Measurements from ENCODE around the gene LMO7. TPM values are rescaled to one million over a fixed set of nuclear protein-coding genes. Genes with fewer than 3 reads are reported as not detected.
"Not testable (repeated sequence)": the region's sequence is repeated elsewhere in the genome, so short reads cannot be mapped to it uniquely, and the experiment has no call there.

The LMO7 gene
- total and polyA plus RNA-seq, 2 experiments from 2014 or later: 47.2 to 105 TPM

DNA sequence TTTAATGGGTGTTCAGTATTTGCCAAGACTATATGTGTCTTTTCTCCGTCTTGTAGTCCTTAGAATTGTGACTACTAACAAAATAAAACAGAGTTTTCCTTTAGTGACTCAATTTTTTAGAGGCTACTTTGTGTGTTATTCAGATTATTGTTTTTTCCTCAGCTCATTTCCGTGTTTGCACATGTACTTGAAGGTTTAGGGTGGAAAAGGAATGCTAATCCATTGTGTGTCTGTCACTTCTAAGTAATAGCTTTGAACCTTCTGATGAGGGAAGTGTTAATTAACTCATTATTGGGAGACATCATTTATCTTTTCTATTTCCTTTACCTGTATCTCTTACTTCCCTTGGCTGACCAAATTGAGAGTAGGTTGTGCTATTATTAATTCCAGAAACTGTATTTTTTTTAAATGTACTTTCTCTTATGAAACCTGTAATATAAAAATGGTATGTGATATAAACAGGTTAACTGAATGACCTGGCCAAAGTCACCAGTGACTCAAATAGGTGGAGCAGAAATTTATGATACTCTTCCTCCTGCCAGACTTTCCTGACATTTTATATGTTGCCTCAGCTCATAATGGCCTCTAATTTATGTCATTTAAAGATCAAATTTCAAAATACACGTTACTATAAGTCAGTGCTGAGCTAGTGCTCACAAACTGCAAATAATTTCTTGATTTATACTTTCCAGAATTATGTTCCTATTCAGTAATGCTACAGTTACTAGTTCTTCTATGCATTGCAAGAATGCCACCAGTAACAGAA is 88.8 kb downstream of the LMO7 start:
- no peak for TF ChIP-seq EZH2phosphoT487 (IDR thresholded peaks at IDR 0.05; ENCODE audit: low read depth, severe bottlenecking, unreplicated experiment)
- TF ChIP-seq, protein P1, sequence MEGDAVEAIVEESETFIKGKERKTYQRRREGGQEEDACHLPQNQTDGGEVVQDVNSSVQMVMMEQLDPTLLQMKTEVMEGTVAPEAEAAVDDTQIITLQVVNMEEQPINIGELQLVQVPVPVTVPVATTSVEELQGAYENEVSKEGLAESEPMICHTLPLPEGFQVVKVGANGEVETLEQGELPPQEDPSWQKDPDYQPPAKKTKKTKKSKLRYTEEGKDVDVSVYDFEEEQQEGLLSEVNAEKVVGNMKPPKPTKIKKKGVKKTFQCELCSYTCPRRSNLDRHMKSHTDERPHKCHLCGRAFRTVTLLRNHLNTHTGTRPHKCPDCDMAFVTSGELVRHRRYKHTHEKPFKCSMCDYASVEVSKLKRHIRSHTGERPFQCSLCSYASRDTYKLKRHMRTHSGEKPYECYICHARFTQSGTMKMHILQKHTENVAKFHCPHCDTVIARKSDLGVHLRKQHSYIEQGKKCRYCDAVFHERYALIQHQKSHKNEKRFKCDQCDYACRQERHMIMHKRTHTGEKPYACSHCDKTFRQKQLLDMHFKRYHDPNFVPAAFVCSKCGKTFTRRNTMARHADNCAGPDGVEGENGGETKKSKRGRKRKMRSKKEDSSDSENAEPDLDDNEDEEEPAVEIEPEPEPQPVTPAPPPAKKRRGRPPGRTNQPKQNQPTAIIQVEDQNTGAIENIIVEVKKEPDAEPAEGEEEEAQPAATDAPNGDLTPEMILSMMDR (IDR thresholded peaks at IDR 0.05; ENCODE audit: poor library complexity): no peak
- TF ChIP-seq EZH2 (IDR thresholded peaks at IDR 0.05; ENCODE audit: borderline replicate concordance): no peak
- H3K9me2 ChIP-seq (replicated peaks; ENCODE audit: insufficient read depth): no peaks in the 10 kb centered on the region
- no peaks in the 10 kb centered on the region for H3K27me3 ChIP-seq
- H3K36me3 ChIP-seq (replicated peaks; ENCODE audit: insufficient read depth, low read depth): no peaks in the 10 kb centered on the region
- H3K4me3 ChIP-seq: no peak overlapping the region
- H3K79me2 ChIP-seq: no peaks in the 10 kb centered on the region
- DNase-seq (ENCODE audit: low spot score): no peak
- H4K20me1 ChIP-seq (ENCODE audit: insufficient read depth, poor library complexity, severe bottlenecking): no peaks in the 10 kb centered on the region
- H3K4me2 ChIP-seq: peak overlapping the region; percentile 9
- peak overlapping the region; percentile 52 for H3K27ac ChIP-seq
- 51% methylated on average over 3 of the region's 3 CpGs for WGBS (ENCODE audit: low lambda C conversion rate, missing lambda C conversion rate)
- H3K9me3 ChIP-seq (ENCODE audit: low read depth): no peaks in the 10 kb centered on the region
- H3K4me1 ChIP-seq (ENCODE audit: insufficient read depth): peaks cover 25% of the 10 kb centered on the region
- no peak overlapping the region for H2AFZ ChIP-seq

DNA sequence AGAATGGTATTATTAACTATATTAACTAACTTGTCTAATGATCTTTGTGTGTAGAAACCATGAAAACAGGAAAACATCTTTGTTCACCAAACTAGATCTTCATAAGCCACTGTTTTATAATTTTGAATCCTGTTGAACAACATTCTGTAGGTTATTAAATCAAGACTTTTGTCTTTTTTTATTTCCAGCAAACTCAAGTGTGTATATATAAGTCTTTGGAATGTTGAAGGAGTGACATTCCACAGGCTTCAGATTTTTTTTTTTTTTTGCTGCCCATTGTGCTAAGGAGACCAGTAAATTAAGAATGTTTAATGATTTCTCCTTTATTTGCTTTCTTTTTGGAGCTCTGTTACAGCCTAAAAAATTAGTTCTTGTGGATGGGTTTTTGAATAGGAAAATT is 89.6 kb downstream of the LMO7 start:
- H3K36me3 ChIP-seq (replicated peaks; ENCODE audit: insufficient read depth, low read depth): no peaks in the 10 kb centered on the region
- no peaks in the 10 kb centered on the region for H4K20me1 ChIP-seq (ENCODE audit: insufficient read depth, poor library complexity, severe bottlenecking)
- H3K27ac ChIP-seq: peak overlapping the region; percentile 52
- H3K9me2 ChIP-seq (replicated peaks; ENCODE audit: insufficient read depth): no peaks in the 10 kb centered on the region
- H3K4me1 ChIP-seq (ENCODE audit: insufficient read depth): peaks cover 25% of the 10 kb centered on the region
- no peaks in the 10 kb centered on the region for H3K27me3 ChIP-seq
- DNase-seq (ENCODE audit: low spot score): no peak
- H3K4me3 ChIP-seq: no peak overlapping the region
- H2AFZ ChIP-seq: no peak overlapping the region
- peak overlapping the region; percentile 35 for H3K4me2 ChIP-seq
- H3K79me2 ChIP-seq: no peaks in the 10 kb centered on the region
- no peaks in the 10 kb centered on the region for H3K9me3 ChIP-seq (ENCODE audit: low read depth)
- TF ChIP-seq EZH2phosphoT487 (IDR thresholded peaks at IDR 0.05; ENCODE audit: low read depth, severe bottlenecking, unreplicated experiment) (no peak), EZH2 (IDR thresholded peaks at IDR 0.05; ENCODE audit: borderline replicate concordance) (no peak)
- TF ChIP-seq, protein P1 (IDR thresholded peaks at IDR 0.05; ENCODE audit: poor library complexity): no peak

DNA sequence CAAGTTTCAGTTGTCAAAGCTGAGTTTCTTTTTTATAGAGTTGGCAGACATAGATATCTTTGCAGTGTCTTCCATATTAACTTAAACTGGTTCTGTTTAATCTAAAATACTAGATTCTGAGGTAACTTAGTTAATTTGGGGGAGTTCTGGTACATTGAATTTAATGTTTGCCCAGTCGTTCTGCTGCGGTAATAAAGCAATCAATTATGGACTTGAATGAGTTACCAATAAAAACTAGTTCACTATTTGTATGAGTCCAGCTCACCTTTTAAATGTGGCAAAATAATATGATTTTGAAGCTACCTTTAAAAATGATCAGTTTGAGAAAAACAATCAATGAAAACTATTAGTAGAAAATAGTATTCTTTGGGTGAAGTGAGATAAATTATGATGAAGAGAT is 90.2 kb downstream of the LMO7 start:
- no peaks in the 10 kb centered on the region for H3K79me2 ChIP-seq
- H3K4me2 ChIP-seq: peak overlapping the region; percentile 35
- DNase-seq (ENCODE audit: low spot score): no peak
- H3K4me3 ChIP-seq: no peak overlapping the region
- H3K9me2 ChIP-seq (replicated peaks; ENCODE audit: insufficient read depth): no peaks in the 10 kb centered on the region
- H3K27ac ChIP-seq: peak overlapping the region; percentile 52
- H3K27me3 ChIP-seq: no peaks in the 10 kb centered on the region
- no peaks in the 10 kb centered on the region for H4K20me1 ChIP-seq (ENCODE audit: insufficient read depth, poor library complexity, severe bottlenecking)
- no peak overlapping the region for H2AFZ ChIP-seq
- 58% methylated on average over 2 of the region's 2 CpGs for WGBS (ENCODE audit: low lambda C conversion rate, missing lambda C conversion rate)
- no peaks in the 10 kb centered on the region for H3K9me3 ChIP-seq (ENCODE audit: low read depth)
- H3K36me3 ChIP-seq (replicated peaks; ENCODE audit: insufficient read depth, low read depth): no peaks in the 10 kb centered on the region
- TF ChIP-seq EZH2phosphoT487 (IDR thresholded peaks at IDR 0.05; ENCODE audit: low read depth, severe bottlenecking, unreplicated experiment): no peak
- TF ChIP-seq, protein P1 (IDR thresholded peaks at IDR 0.05; ENCODE audit: poor library complexity): no peak
- TF ChIP-seq EZH2 (IDR thresholded peaks at IDR 0.05; ENCODE audit: borderline replicate concordance): no peak
- H3K4me1 ChIP-seq (ENCODE audit: insufficient read depth): peaks cover 25% of the 10 kb centered on the region

DNA sequence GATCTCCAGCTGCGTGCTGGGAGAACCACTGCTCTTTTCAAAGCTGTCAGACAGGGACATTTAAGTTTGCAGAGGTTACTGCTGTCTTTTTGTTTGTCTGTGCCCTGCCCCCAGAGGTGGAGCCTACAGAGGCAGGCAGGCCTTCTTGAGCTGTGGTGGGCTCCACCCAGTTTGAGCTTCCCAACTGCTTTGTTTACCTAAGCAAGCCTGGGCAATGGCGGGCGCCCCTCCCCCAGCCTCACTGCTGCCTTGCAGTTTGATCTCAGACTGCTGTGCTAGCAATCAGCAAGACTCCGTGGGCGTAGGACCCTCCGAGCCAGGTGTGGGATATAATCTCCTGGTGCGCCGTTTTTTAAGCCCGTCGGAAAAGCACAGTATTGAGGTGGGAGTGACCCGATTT is 97.0 kb downstream of the LMO7 start:
- not testable (repeated sequence) for H3K4me2 ChIP-seq; H3K9me3 ChIP-seq (ENCODE audit: low read depth); H4K20me1 ChIP-seq (ENCODE audit: insufficient read depth, poor library complexity, severe bottlenecking); H3K4me3 ChIP-seq; H3K9me2 ChIP-seq (replicated peaks; ENCODE audit: insufficient read depth); H3K27me3 ChIP-seq; H3K79me2 ChIP-seq; H3K27ac ChIP-seq; H2AFZ ChIP-seq; DNase-seq (ENCODE audit: low spot score); H3K36me3 ChIP-seq (replicated peaks; ENCODE audit: insufficient read depth, low read depth); H3K4me1 ChIP-seq (ENCODE audit: insufficient read depth)
- WGBS (ENCODE audit: low lambda C conversion rate, missing lambda C conversion rate): 97% methylated on average over 11 of the region's 11 CpGs
